Measurements from ENCODE around the gene NAALADL1. TPM values are rescaled to one million over a fixed set of nuclear protein-coding genes. Genes with fewer than 3 reads are reported as not detected.

The NAALADL1 gene
- total and polyA plus RNA-seq, 9 of the 15 experiments (the other 6 are each of a cell fraction or from before 2014, with no cell fraction given), result 0.06 to 0.72 (median 0.22) TPM; not detected in 4

DNA sequence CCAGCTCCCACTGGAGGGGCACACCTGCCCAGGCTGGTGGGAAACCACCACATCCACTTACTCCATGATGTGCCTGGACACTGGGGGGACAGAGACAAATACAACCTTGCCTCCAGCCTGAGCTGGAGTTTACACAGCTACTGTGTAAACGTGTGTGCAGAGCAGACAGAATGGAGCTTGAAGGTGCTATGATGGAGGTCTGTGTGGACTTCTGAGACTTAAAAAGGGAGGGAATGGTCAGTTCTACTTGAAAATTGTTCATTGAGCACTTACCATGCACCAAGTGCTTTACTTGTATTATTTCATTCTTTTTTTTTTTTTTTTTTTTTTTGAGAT, 14.2 kb upstream of the NAALADL1 start:
- Histone ChIP-seq H2AFZ (ENCODE audit: low read depth, low read length) (no peak overlapping the region), H3K4me3 (no peak overlapping the region), H3K27me3 (ENCODE audit: control insufficient read depth in 2 of 2, insufficient read depth in 2 of 2, low read length in 2 of 2) (no peaks in the 10 kb centered on the region), H3K9ac (ENCODE audit: insufficient read depth in 1 of 2, low read depth in 2 of 2, low read length in 2 of 2) (peak overlapping the region in 1 of 2 experiments; percentile 15; a peak in 1 of 4 replicates), H4K20me1 (replicated peaks; ENCODE audit: control insufficient read depth, insufficient read depth, low read length) (0 out of 2 replicates have a peak, but pooled peaks cover 2% of the 10 kb centered on the region), H3K79me2 (ENCODE audit: control insufficient read depth, insufficient read depth, low read length) (peaks cover 4% of the 10 kb centered on the region; the same call in 2 of the 3 replicates), H3K9me3 (replicated peaks; ENCODE audit: control insufficient read depth, insufficient read depth, low read depth, low read length) (no peaks in the 10 kb centered on the region), H3K4me2 (ENCODE audit: insufficient read depth, low read length) (no peak overlapping the region), H3K36me3 (ENCODE audit: control insufficient read depth, insufficient read depth, low read length) (peaks cover 20% of the 10 kb centered on the region), H3K4me1 (replicated peaks in 1 of 2; ENCODE audit: control insufficient read depth in 2 of 2, insufficient read depth in 2 of 2, low read length in 2 of 2) (peaks cover 1 to 3% of the 10 kb centered on the region in 2 experiments; a peak in 3 of 5 replicates), H3K9me1 (ENCODE audit: control insufficient read depth, insufficient read depth, low read length) (no peaks in the 10 kb centered on the region), H3K27ac (ENCODE audit: extremely low read depth, low read depth, low read length) (no peak overlapping the region)
- no peak for DNase-seq (ENCODE audit: extremely low read depth in 1 of 4, low spot score in 3 of 4)
- ATAC-seq, result no peak
- WGBS (ENCODE audit: insufficient coverage, low coverage, missing lambda C conversion rate), result 13% methylated on average over 1 of the region's 1 CpG
- ChIA-PET POLR2A (interaction anchor here (2.4 kb wide), 1 partner anchor 10 kb away, joined by 11 read pairs; no protein-coding TSS in a partner anchor), CTCF (ENCODE audit: low intra/inter-chr PET ratio) (no interaction called here)
- BruUV-seq (replicated peaks), result no TSS peak
- TF ChIP-seq, protein P1, sequence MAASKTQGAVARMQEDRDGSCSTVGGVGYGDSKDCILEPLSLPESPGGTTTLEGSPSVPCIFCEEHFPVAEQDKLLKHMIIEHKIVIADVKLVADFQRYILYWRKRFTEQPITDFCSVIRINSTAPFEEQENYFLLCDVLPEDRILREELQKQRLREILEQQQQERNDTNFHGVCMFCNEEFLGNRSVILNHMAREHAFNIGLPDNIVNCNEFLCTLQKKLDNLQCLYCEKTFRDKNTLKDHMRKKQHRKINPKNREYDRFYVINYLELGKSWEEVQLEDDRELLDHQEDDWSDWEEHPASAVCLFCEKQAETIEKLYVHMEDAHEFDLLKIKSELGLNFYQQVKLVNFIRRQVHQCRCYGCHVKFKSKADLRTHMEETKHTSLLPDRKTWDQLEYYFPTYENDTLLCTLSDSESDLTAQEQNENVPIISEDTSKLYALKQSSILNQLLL (CRISPR knock-in tag; IDR thresholded peaks at IDR 0.05; ENCODE audit: borderline replicate concordance), result no peak
- TF ChIP-seq, protein P2, sequence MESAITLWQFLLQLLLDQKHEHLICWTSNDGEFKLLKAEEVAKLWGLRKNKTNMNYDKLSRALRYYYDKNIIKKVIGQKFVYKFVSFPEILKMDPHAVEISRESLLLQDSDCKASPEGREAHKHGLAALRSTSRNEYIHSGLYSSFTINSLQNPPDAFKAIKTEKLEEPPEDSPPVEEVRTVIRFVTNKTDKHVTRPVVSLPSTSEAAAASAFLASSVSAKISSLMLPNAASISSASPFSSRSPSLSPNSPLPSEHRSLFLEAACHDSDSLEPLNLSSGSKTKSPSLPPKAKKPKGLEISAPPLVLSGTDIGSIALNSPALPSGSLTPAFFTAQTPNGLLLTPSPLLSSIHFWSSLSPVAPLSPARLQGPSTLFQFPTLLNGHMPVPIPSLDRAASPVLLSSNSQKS (CRISPR knock-in tag; IDR thresholded peaks at IDR 0.05), result no peak
- TF ChIP-seq ZNF282 (CRISPR knock-in tag; IDR thresholded peaks at IDR 0.05) (no peak), CHD4 (IDR thresholded peaks at IDR 0.05; ENCODE audit: insufficient read depth, insufficient replicate concordance, low read depth, low read length, poor library complexity, severe bottlenecking) (no peak), IRF2 (CRISPR knock-in tag; IDR thresholded peaks at IDR 0.05) (no peak), ZNF589 (CRISPR knock-in tag; IDR thresholded peaks at IDR 0.05; ENCODE audit: low read depth) (no peak), CREM (IDR thresholded peaks at IDR 0.05; ENCODE audit: low read depth) (no peak), ZNF146 (CRISPR knock-in tag; IDR thresholded peaks at IDR 0.05; ENCODE audit: unreplicated experiment) (no peak), CBX3 (IDR thresholded peaks at IDR 0.05; ENCODE audit: borderline replicate concordance in 1 of 2, low read length in 2 of 2) (no peak), HLTF (IDR thresholded peaks at IDR 0.05) (no peak), GATA2 (CRISPR knock-in tag; IDR thresholded peaks at IDR 0.05) (no peak)
- TF ChIP-seq, protein P3, sequence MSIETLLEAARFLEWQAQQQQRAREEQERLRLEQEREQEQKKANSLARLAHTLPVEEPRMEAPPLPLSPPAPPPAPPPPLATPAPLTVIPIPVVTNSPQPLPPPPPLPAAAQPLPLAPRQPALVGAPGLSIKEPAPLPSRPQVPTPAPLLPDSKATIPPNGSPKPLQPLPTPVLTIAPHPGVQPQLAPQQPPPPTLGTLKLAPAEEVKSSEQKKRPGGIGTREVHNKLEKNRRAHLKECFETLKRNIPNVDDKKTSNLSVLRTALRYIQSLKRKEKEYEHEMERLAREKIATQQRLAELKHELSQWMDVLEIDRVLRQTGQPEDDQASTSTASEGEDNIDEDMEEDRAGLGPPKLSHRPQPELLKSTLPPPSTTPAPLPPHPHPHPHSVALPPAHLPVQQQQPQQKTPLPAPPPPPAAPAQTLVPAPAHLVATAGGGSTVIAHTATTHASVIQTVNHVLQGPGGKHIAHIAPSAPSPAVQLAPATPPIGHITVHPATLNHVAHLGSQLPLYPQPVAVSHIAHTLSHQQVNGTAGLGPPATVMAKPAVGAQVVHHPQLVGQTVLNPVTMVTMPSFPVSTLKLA (conservative IDR thresholded peaks at IDR 0.05), result no peak
- TF ChIP-seq, protein P4, sequence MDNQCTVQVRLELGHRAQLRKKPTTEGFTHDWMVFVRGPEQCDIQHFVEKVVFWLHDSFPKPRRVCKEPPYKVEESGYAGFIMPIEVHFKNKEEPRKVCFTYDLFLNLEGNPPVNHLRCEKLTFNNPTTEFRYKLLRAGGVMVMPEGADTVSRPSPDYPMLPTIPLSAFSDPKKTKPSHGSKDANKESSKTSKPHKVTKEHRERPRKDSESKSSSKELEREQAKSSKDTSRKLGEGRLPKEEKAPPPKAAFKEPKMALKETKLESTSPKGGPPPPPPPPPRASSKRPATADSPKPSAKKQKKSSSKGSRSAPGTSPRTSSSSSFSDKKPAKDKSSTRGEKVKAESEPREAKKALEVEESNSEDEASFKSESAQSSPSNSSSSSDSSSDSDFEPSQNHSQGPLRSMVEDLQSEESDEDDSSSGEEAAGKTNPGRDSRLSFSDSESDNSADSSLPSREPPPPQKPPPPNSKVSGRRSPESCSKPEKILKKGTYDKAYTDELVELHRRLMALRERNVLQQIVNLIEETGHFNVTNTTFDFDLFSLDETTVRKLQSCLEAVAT (IDR thresholded peaks at IDR 0.05), result no peak
- in situ Hi-C loops (cut with MboI), result no loop called here
- intact Hi-C loops (cut with micrococcal nuclease), result no loop called here
- FAIRE-seq, result no peak

Measured in K562 (cell line).